Bronchial epithelial cell (primary cell): ENCODE measurements around the gene UTF1. TPM values are rescaled to one million over a fixed set of nuclear protein-coding genes. Genes with fewer than 3 reads are reported as not detected.

Experiments used
- DNase-seq: peaks from one replicate; pipeline ENCODE4 v3.0.0-alpha.2; 2010; ENCODE audit warnings: low read depth
- FAIRE-seq: peaks from 2 replicates; lab custom pipeline; 2011; peaks lifted over from hg19 to GRCh38; lab: Jason Lieb, UNC
- H3K27me3 ChIP-seq: 2 replicates; pipeline ENCODE4 v1.5.1; 2011; ENCODE audit warnings: low read length; ENCODE audit not compliant: control insufficient read depth, insufficient read depth
- H3K36me3 ChIP-seq: 2 replicates; pipeline ENCODE4 v1.5.1; 2011; ENCODE audit warnings: low read length; ENCODE audit not compliant: control insufficient read depth, insufficient read depth
- H3K4me3 ChIP-seq: 2 replicates; pipeline ENCODE4 v1.5.1; 2011; ENCODE audit warnings: mild to moderate bottlenecking, low read depth, low read length, control low read depth
- total RNA-seq: library from RNA; depleted of rRNA; stranded (reverse); fragments of >200 nt; gene quantifications from 2 replicates; pipeline ENCODE4 v1.2.1, GENCODE V29; 2014
- TF ChIP-seq, protein P1 (sequence below): IDR thresholded peaks from 2 replicates; pipeline ENCODE4 v1.5.1; 2011; ENCODE audit warnings: mild to moderate bottlenecking, moderate library complexity, low read length, control low read depth, inconsistent platforms; ENCODE audit not compliant: insufficient read depth, severe bottlenecking

The UTF1 gene
- total RNA-seq, 1 donor from 2014 or later: not detected

DNA sequence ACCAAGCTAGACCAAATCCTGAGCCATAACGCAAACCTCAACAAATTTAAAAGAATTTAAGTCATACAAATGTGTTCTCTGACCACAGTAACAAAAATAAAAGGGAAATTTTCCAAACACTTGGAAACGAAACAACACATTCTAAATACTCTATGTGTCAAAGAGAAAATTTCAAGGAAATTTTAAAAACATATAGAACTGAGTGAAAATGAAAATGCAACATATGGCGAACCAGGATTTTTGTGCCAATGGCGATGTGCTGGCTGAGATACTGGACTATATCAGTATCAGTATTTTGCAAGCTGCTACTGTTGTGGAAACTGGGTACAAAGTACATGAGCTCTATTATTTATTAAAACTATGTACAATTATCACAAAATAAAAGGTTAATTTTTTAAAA, 35.9 kb upstream of the UTF1 start:
- Histone ChIP-seq H3K27me3 (no peaks in the 10 kb centered on the region), H3K36me3 (no peaks in the 10 kb centered on the region), H3K4me3 (no peak overlapping the region)
- no peak for DNase-seq
- FAIRE-seq: no peak
- TF ChIP-seq, protein P1, sequence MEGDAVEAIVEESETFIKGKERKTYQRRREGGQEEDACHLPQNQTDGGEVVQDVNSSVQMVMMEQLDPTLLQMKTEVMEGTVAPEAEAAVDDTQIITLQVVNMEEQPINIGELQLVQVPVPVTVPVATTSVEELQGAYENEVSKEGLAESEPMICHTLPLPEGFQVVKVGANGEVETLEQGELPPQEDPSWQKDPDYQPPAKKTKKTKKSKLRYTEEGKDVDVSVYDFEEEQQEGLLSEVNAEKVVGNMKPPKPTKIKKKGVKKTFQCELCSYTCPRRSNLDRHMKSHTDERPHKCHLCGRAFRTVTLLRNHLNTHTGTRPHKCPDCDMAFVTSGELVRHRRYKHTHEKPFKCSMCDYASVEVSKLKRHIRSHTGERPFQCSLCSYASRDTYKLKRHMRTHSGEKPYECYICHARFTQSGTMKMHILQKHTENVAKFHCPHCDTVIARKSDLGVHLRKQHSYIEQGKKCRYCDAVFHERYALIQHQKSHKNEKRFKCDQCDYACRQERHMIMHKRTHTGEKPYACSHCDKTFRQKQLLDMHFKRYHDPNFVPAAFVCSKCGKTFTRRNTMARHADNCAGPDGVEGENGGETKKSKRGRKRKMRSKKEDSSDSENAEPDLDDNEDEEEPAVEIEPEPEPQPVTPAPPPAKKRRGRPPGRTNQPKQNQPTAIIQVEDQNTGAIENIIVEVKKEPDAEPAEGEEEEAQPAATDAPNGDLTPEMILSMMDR: no peak

DNA sequence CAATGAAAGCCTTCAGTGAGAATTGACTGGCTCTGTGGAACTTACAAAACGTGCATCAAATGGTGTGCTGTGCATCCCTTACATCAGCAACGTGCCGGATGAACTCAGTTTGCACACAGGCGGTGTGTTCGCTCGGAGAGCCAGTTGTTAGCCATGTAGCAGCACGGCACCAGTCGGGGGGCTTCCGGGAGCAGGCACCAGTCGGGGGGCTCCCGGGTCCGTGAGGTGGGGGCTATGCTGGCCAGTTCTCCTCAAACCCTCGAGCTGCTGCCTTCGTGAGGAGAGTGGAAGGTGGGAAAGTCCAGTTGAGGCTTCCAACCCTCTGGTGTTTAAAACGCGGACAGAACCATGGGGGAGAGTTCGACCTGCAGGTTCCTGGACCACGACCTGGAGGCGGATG, 34.9 kb upstream of the UTF1 start:
- no peak for FAIRE-seq
- TF ChIP-seq, protein P1: no peak
- no peak for DNase-seq
- Histone ChIP-seq H3K4me3 (no peak overlapping the region), H3K36me3 (no peaks in the 10 kb centered on the region), H3K27me3 (no peaks in the 10 kb centered on the region)

DNA sequence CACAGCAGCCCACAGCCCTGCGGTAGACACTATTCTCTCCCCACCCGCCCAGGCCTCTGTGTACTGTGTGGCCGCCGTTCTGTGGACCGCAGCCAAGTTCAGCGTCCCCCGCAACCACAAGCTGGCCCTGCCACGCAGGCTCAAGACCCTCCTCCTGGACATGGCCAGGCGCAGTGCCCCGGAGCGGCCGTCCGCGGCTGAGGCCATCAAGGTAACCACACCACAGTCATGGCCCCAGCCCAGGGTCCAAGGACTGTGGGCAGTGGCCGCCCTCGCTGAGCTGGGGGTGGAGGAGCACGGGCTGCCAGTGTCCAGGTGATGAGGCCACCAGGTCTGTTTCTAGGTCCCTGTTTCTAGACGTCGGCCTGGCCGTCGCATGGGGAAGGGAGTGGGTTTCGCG, 34.4 kb upstream of the UTF1 start:
- H3K27me3 ChIP-seq: no peaks in the 10 kb centered on the region
- FAIRE-seq: no peak
- DNase-seq: no peak

DNA sequence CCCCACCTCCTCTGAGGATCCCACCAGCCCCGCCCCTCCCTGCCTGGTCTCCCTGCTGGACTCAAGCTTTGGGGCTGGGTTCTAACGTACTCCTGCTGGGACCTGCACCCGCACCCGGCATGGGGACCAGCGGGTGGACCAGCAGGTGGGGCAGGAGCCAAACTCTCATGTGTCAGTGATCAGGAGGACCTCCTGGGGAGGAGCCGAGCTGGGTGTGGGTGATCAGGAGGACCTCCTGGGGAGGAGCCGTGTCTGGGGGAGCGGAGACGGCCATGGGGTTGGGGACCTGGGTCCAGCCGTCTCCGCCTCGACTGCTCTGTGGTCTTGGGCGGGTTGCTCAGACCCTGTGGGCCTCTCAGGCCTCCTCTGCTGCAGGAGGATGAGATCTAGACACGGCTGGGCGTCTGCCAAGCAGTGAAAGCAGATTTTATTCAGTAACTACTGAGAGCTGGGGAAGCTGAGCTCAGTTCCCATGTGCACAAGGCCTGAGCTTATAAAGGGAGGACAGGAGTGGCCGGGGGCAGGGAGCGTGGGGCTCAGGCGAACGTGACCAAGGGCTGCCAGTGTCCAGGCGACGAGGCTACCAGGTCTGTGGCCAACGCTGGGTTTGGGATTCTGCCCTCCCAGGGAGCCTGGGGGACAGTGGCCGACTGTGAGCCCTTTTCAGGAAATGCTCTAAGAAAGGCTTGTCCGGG, 33.6 kb upstream of the UTF1 start:
- DNase-seq (no peak), FAIRE-seq (no peak)
- H3K27me3 ChIP-seq: no peaks in the 10 kb centered on the region
- TF ChIP-seq, protein P1: no peak
- H3K36me3 ChIP-seq: no peaks in the 10 kb centered on the region
- no peak overlapping the region for H3K4me3 ChIP-seq

More for the DNA sequence above, 34.4 kb upstream of the UTF1 start:
- TF ChIP-seq, protein P1: no peak
- Histone ChIP-seq H3K4me3 (no peak overlapping the region), H3K36me3 (no peaks in the 10 kb centered on the region)

DNA sequence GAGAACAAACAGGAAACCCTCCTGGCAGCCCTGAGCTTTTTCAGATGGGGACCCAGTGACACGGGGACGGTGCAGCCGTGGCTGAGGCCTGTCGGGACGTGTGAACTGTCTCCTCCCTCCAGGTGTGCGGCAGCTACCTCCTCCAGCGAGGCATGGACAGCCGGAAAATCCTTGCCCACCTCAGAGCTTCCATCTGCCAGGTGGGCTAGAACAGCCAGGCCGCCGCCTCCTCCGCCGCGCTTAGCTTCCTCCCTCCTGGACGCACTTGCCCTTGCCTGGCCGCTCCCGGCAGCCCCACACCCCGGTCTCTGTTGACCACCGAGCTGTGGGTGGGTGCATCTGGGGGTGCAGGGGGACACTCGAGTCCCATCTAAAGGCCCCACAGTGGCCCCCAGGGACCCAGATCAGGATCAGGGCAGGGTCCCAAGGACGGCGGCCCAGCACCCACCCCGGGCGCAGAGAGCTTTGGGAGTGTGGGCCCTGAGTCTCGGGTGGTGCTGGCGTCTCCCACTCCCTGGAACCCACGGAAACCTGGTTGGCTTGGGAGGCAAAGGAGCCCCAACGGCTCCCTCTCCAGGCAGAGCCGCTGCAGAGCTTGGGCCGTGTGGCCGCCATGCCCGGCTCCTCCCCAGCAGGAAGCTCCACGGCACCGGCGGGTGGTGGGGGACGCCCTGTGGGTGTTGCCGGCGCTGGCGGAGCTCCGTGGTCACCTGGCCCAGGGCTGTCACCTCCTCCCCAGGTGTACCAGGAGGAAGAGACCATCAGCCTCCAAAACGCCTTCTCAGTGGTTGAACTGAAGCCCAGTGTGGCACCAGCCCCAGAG, 32.9 kb upstream of the UTF1 start:
- H3K27me3 ChIP-seq: no peaks in the 10 kb centered on the region
- DNase-seq: no peak
- TF ChIP-seq, protein P1: no peak
- no peaks in the 10 kb centered on the region for H3K36me3 ChIP-seq
- H3K4me3 ChIP-seq: no peak overlapping the region
- FAIRE-seq: no peak
